ENCODE measurements around the gene GRIK3. TPM values are rescaled to one million over a fixed set of nuclear protein-coding genes. Genes with fewer than 3 reads are reported as not detected.

The GRIK3 gene
- total and polyA plus RNA-seq, 7 experiments from 2014 or later: not detected

GRCh38 chr1:36805979-36806640 lies 228.2 kb downstream of the GRIK3 start:
- Histone ChIP-seq H3K4me3 (ENCODE audit: low read length) (no peak overlapping the region), H3K36me3 (ENCODE audit: control insufficient read depth in 2 of 3, insufficient read depth in 3 of 3, low read length in 3 of 3) (no peaks in the 10 kb centered on the region), H3K9me3 (ENCODE audit: control insufficient read depth in 2 of 3, low read length in 3 of 3) (no peaks in the 10 kb centered on the region), H3K27me3 (ENCODE audit: control insufficient read depth in 2 of 2, insufficient read depth in 2 of 2, low read length in 2 of 2) (no peaks in the 10 kb centered on the region), H3K27ac (ENCODE audit: low read depth, low read length) (no peak overlapping the region), H3K4me1 (ENCODE audit: control insufficient read depth in 2 of 2, insufficient read depth in 2 of 2, low read length in 2 of 2) (no peaks in the 10 kb centered on the region)
- no peaks in the 10 kb centered on the region for H3K36me3 Mint-ChIP-seq
- peaks cover 0 to 19% (median 8%) of the 10 kb centered on the region in 5 donors for H3K27me3 Mint-ChIP-seq
- CTCF ChIA-PET: no interaction called here
- peaks cover 0 to 2% (median 0%) of the 10 kb centered on the region in 7 donors for H3K4me1 Mint-ChIP-seq
- no peaks in the 10 kb centered on the region for H3K9me3 Mint-ChIP-seq
- intact Hi-C loops (cut with micrococcal nuclease): no loop called here
- POLR2A ChIA-PET: no interaction called here
- DNase-seq (no peak), ATAC-seq (no peak)
- no peak overlapping the region for H3K4me3 Mint-ChIP-seq
- H3K27ac Mint-ChIP-seq: no peak overlapping the region

GRCh38 chr1:36804669-36805314 lies 229.5 kb downstream of the GRIK3 start:
- Histone ChIP-seq H3K27me3 (ENCODE audit: control insufficient read depth in 2 of 2, insufficient read depth in 2 of 2, low read length in 2 of 2) (no peaks in the 10 kb centered on the region), H3K27ac (ENCODE audit: low read depth, low read length) (no peak overlapping the region), H3K9me3 (ENCODE audit: control insufficient read depth in 2 of 3, low read length in 3 of 3) (no peaks in the 10 kb centered on the region), H3K4me1 (ENCODE audit: control insufficient read depth in 2 of 2, insufficient read depth in 2 of 2, low read length in 2 of 2) (no peaks in the 10 kb centered on the region), H3K4me3 (ENCODE audit: low read length) (no peak overlapping the region), H3K36me3 (ENCODE audit: control insufficient read depth in 2 of 3, insufficient read depth in 3 of 3, low read length in 3 of 3) (no peaks in the 10 kb centered on the region)
- peaks cover 0 to 15% (median 10%) of the 10 kb centered on the region in 5 donors for H3K27me3 Mint-ChIP-seq
- DNase-seq (no peak), ATAC-seq (no peak)
- intact Hi-C loops (cut with micrococcal nuclease): no loop called here
- ChIA-PET POLR2A (no interaction called here), CTCF (no interaction called here)
- peaks cover 0 to 2% (median 0%) of the 10 kb centered on the region in 7 donors for H3K4me1 Mint-ChIP-seq
- no peak overlapping the region for H3K4me3 Mint-ChIP-seq
- no peak overlapping the region for H3K27ac Mint-ChIP-seq
- H3K36me3 Mint-ChIP-seq: no peaks in the 10 kb centered on the region
- no peaks in the 10 kb centered on the region for H3K9me3 Mint-ChIP-seq

DNA sequence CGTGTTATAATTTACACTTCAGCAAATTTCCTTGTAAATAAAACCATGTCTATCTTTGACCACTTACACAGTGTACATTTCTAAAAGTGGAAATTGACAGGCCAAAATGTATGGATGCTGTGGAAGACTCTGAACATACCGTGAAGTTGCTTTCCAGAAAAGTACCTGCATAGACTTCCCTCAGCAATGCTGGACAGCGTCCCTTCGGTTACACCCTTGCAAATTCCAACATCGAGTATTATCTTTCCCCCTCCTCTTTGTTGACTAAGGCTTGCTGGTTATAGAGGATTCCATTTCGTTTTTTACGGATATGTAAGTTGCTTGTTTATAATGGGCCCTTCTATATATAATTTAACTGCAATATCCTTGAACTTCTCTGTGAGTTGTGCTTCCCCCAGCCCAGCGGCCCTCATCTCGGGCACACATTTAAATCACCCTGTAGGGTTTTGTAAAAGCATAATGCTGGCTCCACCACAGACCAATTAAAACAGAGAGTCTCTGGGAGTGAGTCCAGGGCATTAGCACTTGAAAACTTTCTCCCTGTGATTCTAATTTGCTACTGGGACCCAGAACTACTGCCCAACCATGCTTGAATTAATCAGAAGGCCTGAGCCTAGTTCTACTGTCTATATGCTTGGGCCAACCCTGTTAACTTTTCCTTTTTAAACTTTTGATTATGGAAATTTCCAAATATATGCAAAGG lies 230.3 kb downstream of the GRIK3 start:
- H3K27me3 Mint-ChIP-seq: peaks cover 0 to 15% (median 10%) of the 10 kb centered on the region in 5 donors
- H3K4me3 Mint-ChIP-seq: no peak overlapping the region
- H3K36me3 Mint-ChIP-seq: no peaks in the 10 kb centered on the region
- no peak for ATAC-seq
- H3K27me3 ChIP-seq (ENCODE audit: control insufficient read depth in 2 of 2, insufficient read depth in 2 of 2, low read length in 2 of 2): no peaks in the 10 kb centered on the region
- CTCF ChIA-PET: no interaction called here
- POLR2A ChIA-PET: no interaction called here
- no peak overlapping the region for H3K27ac ChIP-seq (ENCODE audit: low read depth, low read length)
- no peaks in the 10 kb centered on the region for H3K9me3 Mint-ChIP-seq
- H3K36me3 ChIP-seq (ENCODE audit: control insufficient read depth in 2 of 3, insufficient read depth in 3 of 3, low read length in 3 of 3): no peaks in the 10 kb centered on the region
- no peaks in the 10 kb centered on the region for H3K9me3 ChIP-seq (ENCODE audit: control insufficient read depth in 2 of 3, low read length in 3 of 3)
- H3K4me1 Mint-ChIP-seq: no peaks in the 10 kb centered on the region
- intact Hi-C loops (cut with micrococcal nuclease): no loop called here
- no peak for DNase-seq
- no peaks in the 10 kb centered on the region for H3K4me1 ChIP-seq (ENCODE audit: control insufficient read depth in 2 of 2, insufficient read depth in 2 of 2, low read length in 2 of 2)
- no peak overlapping the region for H3K27ac Mint-ChIP-seq
- H3K4me3 ChIP-seq (ENCODE audit: low read length): no peak overlapping the region

GRCh38 chr1:36802018-36802417 lies 232.3 kb downstream of the GRIK3 start:
- Mint-ChIP-seq H3K27me3 (peaks cover 0 to 15% (median 10%) of the 10 kb centered on the region in 5 donors), H3K4me3 (no peak overlapping the region), H3K27ac (no peak overlapping the region), H3K9me3 (no peaks in the 10 kb centered on the region), H3K4me1 (no peaks in the 10 kb centered on the region), H3K36me3 (no peaks in the 10 kb centered on the region)
- intact Hi-C loops (cut with micrococcal nuclease): no loop called here
- Histone ChIP-seq H3K36me3 (ENCODE audit: control insufficient read depth in 2 of 3, insufficient read depth in 3 of 3, low read length in 3 of 3) (no peaks in the 10 kb centered on the region), H3K9me3 (ENCODE audit: control insufficient read depth in 2 of 3, low read length in 3 of 3) (no peaks in the 10 kb centered on the region), H3K4me1 (ENCODE audit: control insufficient read depth in 2 of 2, insufficient read depth in 2 of 2, low read length in 2 of 2) (no peaks in the 10 kb centered on the region), H3K27me3 (ENCODE audit: control insufficient read depth in 2 of 2, insufficient read depth in 2 of 2, low read length in 2 of 2) (no peaks in the 10 kb centered on the region), H3K4me3 (ENCODE audit: low read length) (no peak overlapping the region), H3K27ac (ENCODE audit: low read depth, low read length) (no peak overlapping the region)
- ChIA-PET POLR2A (no interaction called here), CTCF (no interaction called here)
- DNase-seq (no peak), ATAC-seq (no peak)

- DNase-seq (no peak), ATAC-seq (no peak)
- Histone ChIP-seq H3K36me3 (ENCODE audit: control insufficient read depth in 2 of 3, insufficient read depth in 3 of 3, low read length in 3 of 3) (no peaks in the 10 kb centered on the region), H3K27me3 (ENCODE audit: control insufficient read depth in 2 of 2, insufficient read depth in 2 of 2, low read length in 2 of 2) (no peaks in the 10 kb centered on the region), H3K27ac (ENCODE audit: low read depth, low read length) (no peak overlapping the region), H3K9me3 (ENCODE audit: control insufficient read depth in 2 of 3, low read length in 3 of 3) (no peaks in the 10 kb centered on the region), H3K4me3 (ENCODE audit: low read length) (no peak overlapping the region), H3K4me1 (ENCODE audit: control insufficient read depth in 2 of 2, insufficient read depth in 2 of 2, low read length in 2 of 2) (no peaks in the 10 kb centered on the region)
- H3K27me3 Mint-ChIP-seq: peaks cover 0 to 5% (median under 1%) of the 10 kb centered on the region in 5 donors
- no peak overlapping the region for H3K4me3 Mint-ChIP-seq
- ChIA-PET POLR2A (no interaction called here), CTCF (no interaction called here)
- no peaks in the 10 kb centered on the region for H3K36me3 Mint-ChIP-seq
- no peaks in the 10 kb centered on the region for H3K4me1 Mint-ChIP-seq
- intact Hi-C loops (cut with micrococcal nuclease): no loop called here
- no peak overlapping the region for H3K27ac Mint-ChIP-seq
- no peaks in the 10 kb centered on the region for H3K9me3 Mint-ChIP-seq
These were observed 236.6 kb downstream of the GRIK3 start for GRCh38 chr1:36797761-36798160.

- H3K27me3 Mint-ChIP-seq: peaks cover 0 to 4% (median 3%) of the 10 kb centered on the region in 5 donors
- no peak overlapping the region for H3K4me3 ChIP-seq (ENCODE audit: low read length)
- H3K9me3 ChIP-seq (ENCODE audit: control insufficient read depth in 2 of 3, low read length in 3 of 3): no peaks in the 10 kb centered on the region
- CTCF ChIA-PET: no interaction called here
- DNase-seq (no peak), ATAC-seq (no peak)
- POLR2A ChIA-PET: no interaction called here
- H3K27ac Mint-ChIP-seq: no peak overlapping the region
- intact Hi-C loops (cut with micrococcal nuclease): no loop called here
- no peak overlapping the region for H3K27ac ChIP-seq (ENCODE audit: low read depth, low read length)
- H3K4me3 Mint-ChIP-seq: no peak overlapping the region
- no peaks in the 10 kb centered on the region for H3K27me3 ChIP-seq (ENCODE audit: control insufficient read depth in 2 of 2, insufficient read depth in 2 of 2, low read length in 2 of 2)
- peaks cover 0 to 2% (median 0%) of the 10 kb centered on the region in 11 donors for H3K9me3 Mint-ChIP-seq
- no peaks in the 10 kb centered on the region for H3K36me3 ChIP-seq (ENCODE audit: control insufficient read depth in 2 of 3, insufficient read depth in 3 of 3, low read length in 3 of 3)
- H3K36me3 Mint-ChIP-seq: no peaks in the 10 kb centered on the region
- no peaks in the 10 kb centered on the region for H3K4me1 ChIP-seq (ENCODE audit: control insufficient read depth in 2 of 2, insufficient read depth in 2 of 2, low read length in 2 of 2)
- no peaks in the 10 kb centered on the region for H3K4me1 Mint-ChIP-seq
These were observed 237.6 kb downstream of the GRIK3 start for GRCh38 chr1:36796733-36797132.

Data from naive thymus-derived CD4-positive, alpha-beta T cell (primary cell).